GM21528 (cell line): ENCODE results near the gene ABI1.
A peak's percentile ranks its signal among the peaks of the same experiment; 100 is the strongest.
"Not testable (repeated sequence)": the region's sequence is repeated elsewhere in the genome, so short reads cannot be mapped to it uniquely, and the experiment has no call there.

Experiments used
- ATAC-seq: cut with Tn5 transposase; IDR thresholded peaks from one replicate; pipeline ENCODE4 v1.9.1; 2021; ENCODE audit warnings: mild to moderate bottlenecking, moderate library complexity; ENCODE audit not compliant: unreplicated experiment, low FRiP score

The ABI1 gene

GRCh38 chr10:26860443-26861204 lies at the start of gene ABI1:
TSS of gene ABI1 (minus strand) at chr10:26860958. CDS start at chr10:26860863, 95 bp downstream.
- peak; percentile 71 for ATAC-seq

DNA sequence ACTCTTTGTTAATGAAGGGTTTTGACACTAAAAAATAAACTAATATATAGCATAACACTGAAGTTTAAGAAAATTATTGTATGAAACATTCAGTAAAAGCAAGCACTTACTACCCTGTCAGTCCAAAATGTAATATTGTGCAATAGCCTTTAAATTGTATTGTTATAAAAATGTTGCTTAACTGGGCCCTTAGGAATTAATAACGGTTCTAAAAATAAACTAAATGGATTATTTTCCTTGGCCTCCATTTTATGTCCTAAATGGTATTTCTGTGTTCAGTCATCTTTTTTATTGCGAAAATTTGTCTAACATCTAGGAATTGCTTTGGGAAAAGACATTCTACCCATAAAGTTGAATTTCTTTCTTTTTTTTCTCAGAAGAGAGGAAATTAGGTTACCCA lies 49.0 kb upstream of the ABI1 start:
- ATAC-seq, result no peak

- ATAC-seq, result not testable (repeated sequence)
Measured at GRCh38 chr10:26905253-26905781, 44.6 kb upstream of the ABI1 start.

- ATAC-seq, result no peak
Measured at GRCh38 chr10:26903431-26904217, 42.9 kb upstream of the ABI1 start.

GRCh38 chr10:26892306-26892923 lies 31.7 kb upstream of the ABI1 start:
- ATAC-seq, result not testable (repeated sequence)

DNA sequence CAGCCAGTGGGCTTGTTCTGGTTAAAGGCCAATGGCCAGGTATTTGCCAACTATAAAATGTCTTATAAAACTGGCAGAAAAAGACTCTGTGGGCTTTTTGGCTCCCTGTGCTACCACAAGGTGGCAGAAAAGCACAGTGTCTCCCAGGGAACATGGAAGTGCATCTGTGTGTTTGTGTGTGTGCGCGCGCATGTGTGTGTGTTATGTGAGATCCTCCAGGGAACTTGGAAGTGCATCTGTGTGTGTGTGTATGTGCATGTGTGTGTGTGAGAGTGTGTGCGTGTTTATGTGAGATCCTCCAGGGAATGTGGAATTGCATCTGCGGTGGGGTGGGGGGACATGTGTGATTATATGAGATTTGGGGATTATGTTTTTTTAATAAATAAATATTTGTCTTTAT lies 30.2 kb upstream of the ABI1 start:
- ATAC-seq, result no peak

DNA sequence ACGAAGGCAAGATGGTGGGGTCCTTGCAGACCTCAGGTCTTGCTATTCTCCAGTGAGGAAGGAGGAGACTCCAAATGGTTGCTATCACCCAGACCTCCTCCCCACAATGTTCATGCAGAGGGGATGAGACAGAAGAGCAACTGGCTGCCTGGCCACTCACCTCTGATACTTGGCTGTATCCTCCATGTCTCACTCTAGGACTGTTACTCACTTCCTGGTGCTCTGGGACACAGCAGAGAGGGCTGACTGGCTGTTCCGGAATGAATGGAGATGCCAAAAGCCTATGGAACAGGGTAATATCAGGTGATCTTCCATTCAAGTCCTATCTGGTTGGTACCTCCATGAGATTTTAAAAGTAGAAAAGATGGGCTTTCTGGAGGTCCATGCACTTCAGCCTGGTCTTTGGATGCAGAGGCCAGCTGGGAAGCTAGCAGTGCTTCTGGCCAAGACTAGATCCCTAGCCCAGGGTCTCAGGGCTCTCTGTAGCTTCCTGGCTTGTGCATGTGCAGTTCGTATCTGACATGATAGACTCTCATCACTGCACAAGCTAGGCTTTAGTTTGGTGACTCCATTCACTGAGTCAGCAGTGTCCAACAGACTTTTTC lies 27.0 kb upstream of the ABI1 start:
- ATAC-seq, result no peak

GRCh38 chr10:26881600-26882331 lies 21.0 kb upstream of the ABI1 start:
- no peak for ATAC-seq

DNA sequence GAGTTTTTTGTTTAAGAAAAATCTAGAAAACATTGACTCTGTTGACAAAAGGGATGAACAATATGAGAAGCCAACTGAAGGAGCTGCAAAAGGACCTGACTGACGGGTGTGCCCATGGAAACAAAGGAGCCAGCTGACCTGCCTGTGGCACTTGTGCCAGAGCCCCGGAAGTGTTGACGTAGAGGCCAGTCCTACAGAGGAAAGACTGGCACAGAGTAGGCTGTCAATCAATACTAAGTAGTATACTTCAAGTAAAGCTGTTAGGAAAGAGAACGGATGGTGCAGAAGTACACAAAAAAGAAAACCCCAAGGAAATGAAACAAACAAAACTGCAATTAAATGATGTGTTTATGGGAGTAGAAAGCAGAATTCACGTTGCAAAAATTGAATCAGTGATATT lies 19.0 kb upstream of the ABI1 start:
- no peak for ATAC-seq

- ATAC-seq, result no peak
Measured at GRCh38 chr10:26870766-26871165, 10.0 kb upstream of the ABI1 start.

- ATAC-seq, result no peak
Measured at GRCh38 chr10:26869528-26869927, 8.8 kb upstream of the ABI1 start.

DNA sequence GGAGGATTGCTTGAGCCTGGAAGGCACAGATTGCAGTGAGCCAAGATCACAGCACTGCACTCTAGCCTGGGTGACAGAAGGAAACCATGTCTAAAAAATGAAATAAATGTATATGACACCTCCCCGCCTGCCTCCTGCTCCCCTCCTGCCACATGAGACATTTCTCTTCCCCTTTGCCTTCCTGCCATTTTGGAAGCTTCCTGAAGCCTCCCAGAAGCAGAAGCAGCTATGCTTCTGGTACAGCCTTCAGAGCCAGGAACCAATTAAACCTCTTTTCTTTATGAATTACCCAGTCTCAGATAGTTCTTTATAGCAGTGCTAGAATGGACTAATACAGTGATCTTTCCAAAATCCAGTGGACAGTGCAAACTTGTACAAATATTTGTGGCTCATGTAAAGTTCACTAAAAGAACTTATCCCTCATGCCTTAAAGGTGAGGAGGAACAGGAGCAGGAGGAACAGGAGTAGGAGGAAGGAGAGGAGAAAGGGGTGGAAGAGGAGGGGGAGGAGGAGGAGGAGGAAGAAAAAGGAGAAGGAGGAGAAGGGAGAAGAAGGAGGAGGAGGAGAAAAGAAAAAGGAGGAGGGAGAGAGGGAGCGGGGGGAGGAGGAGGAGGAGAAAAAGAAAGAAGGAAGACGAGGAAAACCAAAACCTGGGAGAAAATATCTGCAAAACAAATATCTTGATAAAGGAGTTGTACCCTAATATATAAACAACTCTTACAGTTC lies 2.8 kb upstream of the ABI1 start:
- ATAC-seq, result no peak

- ATAC-seq, result no peak
Measured at GRCh38 chr10:26861205-26861998, 644 bp upstream of the ABI1 start.

GRCh38 chr10:26860102-26860442 lies 686 bp downstream of the ABI1 start:
- ATAC-seq, result peak; percentile 22

DNA sequence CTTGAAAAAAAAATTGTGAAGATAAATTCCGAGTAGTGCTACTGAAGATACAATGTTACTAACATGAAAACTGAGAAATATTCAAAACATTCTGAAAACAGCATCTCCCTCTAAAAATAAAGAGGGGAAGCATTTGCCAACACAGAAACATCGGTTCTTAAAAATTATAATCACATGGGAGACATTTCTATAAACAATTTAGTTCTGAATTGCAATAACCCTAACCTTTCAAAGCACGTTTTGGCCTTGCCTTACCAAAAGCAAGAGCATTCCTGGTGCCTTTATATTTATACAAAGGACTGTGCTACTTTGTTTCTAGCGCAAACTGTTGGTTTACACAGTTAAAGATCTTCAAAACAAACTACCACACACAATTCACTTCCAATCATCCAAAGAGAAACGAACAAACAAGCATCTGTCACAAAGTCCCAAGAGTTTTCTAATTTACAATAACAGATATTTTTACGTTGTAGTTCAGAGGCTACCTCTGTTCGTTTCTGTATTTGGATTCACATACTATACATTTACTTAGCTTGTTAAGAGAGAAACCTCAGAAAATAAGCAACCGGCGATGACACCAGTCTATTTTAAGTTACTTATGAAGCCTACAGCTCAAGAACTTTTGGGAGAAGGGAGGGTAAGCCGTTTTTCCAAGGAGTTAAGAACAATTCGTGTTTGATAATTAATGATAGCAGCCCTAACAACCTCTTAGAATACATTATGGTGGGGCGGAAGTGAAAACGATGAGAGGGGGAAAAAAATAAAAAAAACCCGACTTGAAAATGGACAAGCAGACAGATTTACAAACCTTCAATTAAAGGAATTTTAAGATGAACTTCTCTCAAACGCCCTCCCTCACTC lies 1.3 kb downstream of the ABI1 start:
- ATAC-seq, result no peak

DNA sequence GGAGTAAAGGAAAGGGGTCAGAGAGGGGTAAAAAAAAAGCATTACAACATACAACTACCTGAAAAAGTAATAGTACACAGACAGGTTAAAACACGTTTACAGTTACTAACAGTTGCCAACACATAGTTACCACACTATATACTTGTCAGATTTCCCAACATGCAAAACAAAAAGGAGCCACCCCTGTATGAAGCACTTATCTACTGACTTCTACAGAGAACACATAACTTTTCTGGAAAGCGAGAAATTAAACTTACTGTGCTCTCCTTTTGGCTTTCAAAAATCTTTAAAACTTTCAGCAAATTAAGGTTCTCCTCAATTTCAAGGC lies 2.1 kb downstream of the ABI1 start:
- ATAC-seq, result no peak

DNA sequence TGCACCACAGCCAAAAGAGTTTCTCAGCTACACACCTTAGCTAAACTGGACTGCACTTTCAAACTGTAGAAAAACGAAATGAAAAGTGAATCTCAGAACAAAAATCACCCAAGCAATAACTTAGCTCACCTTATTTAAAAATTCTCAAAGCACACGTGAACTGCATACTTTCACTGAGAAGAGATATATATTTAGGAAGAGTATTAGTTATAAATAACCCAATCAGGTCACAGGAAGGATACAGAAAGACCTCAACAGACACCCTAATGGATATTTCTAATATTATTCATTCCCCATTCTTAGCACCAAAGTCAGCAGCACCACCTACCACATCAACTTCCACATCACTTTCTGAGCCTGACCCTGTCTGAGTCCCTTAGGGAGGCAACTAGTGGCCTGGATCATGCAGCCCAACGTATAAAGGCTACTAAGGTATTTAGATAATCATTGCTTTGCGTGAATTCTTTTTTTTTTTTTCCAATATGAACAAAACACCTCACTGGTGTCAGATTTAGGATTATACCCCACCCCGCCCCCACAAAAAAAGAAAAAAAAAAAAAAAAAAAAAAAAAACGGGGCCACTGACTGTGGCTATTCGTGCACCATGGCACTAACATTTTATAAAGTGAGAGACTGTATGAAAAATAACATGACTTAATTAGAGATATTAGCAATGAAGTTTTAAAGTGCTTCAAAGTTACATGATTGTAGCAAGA lies 2.6 kb downstream of the ABI1 start:
- ATAC-seq, result peak; percentile 21
